GM21528 (cell line): ENCODE measurements around the gene KCNAB1.
A peak's percentile ranks its signal among the peaks of the same experiment; 100 is the strongest.
"Not testable (repeated sequence)": the region's sequence is repeated elsewhere in the genome, so short reads cannot be mapped to it uniquely, and the experiment has no call there.

Source experiments
- ATAC-seq: cut with Tn5 transposase; IDR thresholded peaks from one replicate; pipeline ENCODE4 v1.9.1; 2021; ENCODE audit warnings: mild to moderate bottlenecking, moderate library complexity; ENCODE audit not compliant: unreplicated experiment, low FRiP score

Gene KCNAB1

DNA sequence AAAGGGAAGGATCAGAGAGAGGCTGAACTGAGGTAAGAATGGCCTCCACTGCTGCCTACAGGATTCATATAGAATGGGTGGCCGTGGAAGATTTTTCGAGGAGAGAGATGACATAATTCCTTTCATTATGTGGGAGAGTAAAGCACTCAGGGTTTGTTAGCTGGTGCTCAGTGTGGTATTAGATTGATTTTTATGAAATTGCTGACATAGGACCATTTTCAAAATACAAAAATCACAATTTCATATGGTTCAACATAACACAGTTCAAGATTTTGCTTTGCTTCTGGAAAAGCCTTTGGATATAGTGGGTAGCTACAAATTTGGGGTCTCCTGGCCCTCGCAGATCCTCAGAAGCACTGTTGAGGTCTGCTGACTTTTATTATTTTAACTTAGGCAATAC, 95.4 kb downstream of the KCNAB1 start:
- no peak for ATAC-seq

DNA sequence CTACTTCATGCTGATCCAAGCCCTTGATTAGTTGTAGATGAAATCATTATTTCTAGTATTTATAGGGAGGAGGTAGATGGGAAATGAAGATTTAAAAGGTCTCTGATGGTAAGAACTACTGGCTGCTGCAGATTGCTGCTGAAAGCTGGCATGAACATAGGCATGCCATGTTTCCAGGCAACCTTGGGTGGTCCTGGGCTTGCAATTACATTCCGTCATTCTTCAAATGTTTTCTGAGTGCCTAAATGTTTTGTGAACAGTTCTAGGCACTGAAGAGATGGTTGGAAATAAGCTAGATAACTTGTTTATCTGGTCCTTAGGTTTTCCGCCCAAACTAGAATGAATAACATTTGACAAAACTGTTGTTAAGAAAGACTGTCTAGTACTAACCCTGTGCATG, 95.8 kb downstream of the KCNAB1 start:
- no peak for ATAC-seq

DNA sequence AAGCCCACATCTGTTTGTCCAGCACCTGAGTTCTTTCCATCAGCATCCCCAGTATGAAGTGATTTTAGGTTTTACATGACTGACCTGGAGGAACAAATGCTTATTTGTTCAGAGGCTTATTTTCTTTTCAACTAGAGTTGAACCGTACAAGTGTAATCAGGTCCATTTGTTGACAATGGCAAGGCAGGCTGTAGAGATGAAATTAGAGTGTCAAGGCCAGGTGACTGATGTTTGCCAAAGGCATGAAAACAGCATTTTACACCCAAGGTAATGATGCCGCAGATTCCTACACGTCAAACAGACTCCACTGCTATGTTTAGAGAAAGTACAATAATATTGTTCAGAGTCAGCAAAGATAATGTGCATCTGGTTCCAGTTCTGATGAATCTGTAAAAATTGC, 96.5 kb downstream of the KCNAB1 start:
- no peak for ATAC-seq

DNA sequence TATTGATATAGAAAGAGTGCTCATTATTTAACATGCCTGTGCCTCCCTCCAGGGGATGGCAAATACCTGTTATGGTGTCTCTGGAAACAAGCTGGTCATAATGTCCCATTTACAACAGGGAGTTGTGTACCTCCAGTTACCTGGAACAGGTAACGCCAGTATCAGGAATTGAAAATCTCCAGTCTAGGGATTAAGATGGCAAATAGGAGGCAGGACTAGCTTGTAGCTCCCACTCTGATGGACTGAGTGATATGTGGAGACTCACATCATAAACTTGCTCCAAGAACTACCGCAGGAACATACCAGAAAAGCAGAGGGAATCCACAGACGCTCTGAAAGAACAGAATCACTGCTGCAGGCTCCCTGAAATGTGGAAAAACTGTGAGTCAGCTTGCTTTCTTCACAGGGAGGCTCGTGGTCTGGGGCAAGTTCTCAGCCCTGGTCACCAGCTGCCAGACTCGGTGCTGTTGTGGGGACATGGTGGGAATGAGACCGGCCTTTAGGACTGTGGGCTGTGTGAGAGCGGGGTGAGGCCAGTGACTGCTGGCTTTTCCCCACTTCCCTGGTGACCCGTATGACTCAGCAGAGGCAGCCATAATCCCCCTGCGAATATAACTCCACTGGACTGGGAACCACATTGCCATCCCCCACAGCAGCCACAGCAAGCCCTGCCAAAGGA, 97.4 kb downstream of the KCNAB1 start:
- ATAC-seq: no peak

DNA sequence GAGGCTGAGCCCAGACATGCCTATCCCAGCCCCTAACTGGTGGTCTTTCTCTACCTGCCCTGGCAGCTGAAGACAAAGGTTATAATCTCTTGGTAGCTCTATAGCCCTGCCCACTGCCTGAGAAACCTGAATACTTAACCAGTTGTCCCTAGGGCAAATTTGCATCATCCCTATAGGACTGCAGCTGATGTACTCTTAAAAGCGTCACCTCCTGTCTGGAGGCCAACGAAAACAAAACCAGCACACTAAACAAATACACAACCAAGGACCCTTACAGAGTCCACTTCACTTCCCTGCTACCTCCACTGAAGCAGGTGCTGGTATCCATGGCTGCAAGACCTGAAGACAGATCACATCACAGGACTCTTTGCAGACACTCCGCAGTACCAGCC, 98.0 kb downstream of the KCNAB1 start:
- ATAC-seq: no peak

DNA sequence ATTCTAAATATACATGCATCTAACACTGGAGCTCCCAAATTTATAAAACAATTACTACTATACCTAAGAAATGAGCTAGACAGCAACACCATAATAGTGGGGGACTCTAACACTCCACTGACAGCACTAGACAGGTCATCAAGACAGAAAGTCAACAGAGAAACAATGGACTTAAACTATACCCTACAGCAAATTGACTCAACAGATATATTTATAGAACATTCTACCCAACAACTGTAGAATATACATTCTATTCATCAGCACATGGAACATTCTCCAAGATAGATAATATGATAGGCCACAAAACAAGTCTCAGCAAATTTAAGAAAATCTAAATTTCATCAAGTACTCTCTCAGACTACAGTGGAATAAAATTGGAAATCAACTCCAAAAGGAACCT, 102.0 kb downstream of the KCNAB1 start:
- not testable (repeated sequence) for ATAC-seq

DNA sequence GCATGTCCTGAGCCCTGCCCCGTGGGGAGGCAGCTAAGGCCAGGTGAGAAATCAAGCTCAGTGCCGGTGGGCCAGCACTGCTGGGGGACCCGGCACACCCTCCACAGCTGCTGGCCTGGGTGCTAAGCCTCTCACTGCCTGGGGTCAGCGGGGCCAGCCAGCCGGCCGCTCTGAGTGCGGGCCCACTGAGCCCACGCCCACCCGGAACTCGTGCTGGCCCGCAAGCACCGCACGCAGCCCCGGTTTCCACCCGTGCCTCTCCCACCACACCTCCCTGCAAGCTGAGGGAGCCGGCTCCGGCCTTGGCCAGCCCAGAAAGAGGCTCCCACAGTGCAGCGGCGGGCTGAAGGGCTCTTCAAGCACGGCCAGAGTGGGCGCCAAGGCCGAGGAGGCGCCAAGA, 103.7 kb downstream of the KCNAB1 start:
- not testable (repeated sequence) for ATAC-seq

DNA sequence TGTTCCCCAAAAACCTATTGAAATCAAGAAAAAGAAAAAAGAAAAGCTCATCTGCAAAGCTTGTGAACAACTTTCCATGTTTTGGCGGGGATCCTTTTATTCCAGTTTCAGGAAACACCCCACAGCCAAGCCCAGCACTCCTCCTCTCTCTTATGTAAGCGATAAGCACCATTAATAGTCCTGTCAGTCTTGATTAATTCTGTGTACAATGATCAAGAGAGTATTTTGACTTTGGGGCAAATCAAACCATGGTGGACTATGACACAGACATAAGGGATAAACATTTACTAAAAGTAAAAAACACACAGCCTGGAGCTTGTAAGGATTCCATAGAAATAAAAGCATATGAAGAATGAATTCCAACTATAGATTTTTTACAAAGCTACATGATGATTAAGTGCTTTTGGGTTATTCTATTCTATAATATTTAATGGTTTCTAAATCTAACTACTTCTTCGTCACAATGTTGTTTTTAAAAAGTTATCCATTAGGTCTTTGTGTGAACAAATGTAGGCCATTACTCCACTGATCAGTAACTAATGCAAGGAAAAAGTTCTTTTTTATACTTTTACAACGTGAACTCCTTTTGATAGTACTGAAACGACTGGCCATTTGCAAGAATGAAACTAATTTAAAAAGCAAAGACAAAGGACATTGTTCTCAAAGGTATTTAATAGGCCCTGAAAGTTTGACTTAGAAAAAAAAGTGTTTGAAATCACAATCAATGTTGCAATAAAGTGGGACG, 106.5 kb downstream of the KCNAB1 start:
- no peak for ATAC-seq

DNA sequence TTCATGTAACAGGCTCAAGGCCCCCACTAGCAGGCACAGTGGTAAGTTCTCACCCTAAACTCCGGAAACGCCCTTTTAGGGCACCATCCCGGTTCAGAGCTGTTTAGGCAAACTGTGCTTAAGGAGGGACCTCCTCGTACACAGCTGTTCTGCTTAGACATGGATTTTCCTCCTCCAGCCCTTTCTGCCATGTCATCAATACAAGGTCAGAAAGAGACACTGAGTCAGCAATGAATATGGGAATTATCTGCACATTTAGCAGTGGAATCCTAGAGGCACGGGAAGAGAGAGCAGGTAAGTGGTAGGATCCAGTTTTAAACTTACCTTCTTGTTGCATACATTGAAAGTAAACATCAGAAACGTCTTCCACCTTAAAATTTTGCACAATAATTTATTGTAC, 107.3 kb downstream of the KCNAB1 start:
- no peak for ATAC-seq

DNA sequence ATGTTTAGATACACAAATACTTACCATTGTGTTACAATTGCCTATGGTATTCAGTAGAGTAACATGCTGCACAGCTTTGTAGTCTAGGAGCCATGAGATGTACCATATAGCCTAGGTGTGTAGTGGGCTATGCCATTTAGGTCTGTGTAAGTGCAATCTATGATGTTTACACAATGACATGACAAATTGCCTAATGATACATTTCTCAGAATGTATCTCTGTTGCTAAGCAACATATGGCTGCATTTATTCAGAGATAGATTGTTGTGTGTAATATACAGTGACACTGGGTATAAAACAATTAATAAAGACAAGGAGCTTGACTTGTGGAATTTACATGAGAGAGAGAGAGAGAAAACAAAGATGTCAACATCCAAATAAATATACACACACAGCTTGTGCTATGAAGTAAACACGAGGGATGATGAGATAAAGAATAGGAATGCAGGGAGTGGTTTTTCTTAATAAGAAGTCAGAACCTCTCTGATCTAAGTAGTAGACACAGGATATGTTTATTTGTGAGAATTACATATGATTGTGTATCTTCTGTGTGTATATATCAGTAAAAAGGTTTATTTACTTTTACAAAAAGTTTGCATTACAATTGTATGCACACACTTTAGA, 110.0 kb downstream of the KCNAB1 start:
- no peak for ATAC-seq

DNA sequence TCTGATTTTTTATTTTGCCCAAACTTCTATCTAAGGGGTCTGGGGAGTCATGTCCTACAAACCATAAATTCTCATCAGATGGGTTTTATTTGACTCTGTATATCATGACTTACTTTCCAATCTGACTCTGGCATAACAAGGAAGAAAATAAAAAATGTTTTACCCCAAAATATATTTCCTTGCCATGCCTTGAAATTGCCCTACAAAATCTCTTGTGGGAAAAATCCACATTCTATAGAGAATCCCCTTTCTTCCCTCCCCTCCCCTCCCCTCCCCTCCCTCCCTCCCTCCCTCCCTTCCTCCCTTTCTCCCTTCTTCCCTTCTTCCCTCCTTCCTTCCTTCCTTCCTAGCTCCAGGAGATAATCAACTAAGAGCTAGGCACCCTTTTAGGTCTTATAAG, 110.8 kb downstream of the KCNAB1 start:
- ATAC-seq: not testable (repeated sequence)

DNA sequence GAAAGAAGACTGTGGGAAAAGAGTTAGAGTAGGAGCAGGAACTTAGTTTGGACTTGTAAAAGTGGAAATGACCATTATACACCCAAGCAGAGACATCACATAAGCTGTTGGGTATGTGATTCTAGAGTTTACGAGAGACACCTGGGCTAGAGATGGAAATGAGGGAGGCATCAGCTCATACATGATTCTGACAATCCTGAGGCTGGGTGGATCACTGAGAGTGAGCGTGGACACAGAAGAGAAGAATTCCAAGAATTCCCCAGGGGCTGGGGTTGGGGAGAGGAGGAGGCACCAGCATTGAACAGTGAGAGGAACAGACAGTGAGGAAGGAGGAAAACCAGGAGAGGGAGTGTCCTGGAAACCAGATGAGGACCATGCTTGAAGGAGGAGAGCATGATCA, 113.5 kb downstream of the KCNAB1 start:
- no peak for ATAC-seq

DNA sequence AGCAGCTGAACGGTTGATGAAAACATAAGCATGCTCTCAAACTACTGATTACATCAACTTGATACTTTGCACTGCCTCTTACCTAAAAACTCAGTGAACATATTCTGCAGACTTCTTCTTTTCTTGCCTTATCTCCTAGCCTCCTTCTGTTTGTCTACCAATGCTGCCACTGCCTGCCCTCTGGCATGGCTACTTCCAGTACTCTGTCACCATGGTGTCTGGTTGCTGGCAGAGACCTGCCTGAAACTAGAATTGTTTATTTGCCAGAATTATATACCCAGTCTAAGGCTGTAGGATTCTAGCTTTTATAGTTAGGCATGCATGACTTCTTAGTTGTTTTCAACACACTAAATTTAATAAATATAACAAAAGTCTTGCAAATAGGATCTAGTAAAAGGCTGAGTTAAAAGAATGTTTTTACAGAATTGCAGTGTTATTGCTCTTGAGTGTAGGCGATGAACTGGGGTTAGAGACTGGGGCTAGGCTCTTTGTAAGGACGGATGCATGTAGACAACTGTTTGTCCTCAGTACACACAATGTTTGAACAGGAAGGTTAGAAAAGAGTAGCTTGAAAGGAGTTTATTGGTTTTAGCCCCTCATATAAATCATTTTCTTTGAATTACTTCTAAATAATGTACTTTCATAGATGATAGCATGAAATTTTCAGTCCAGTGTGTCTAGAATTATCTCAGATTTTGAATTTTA, 116.3 kb downstream of the KCNAB1 start:
- no peak for ATAC-seq

DNA sequence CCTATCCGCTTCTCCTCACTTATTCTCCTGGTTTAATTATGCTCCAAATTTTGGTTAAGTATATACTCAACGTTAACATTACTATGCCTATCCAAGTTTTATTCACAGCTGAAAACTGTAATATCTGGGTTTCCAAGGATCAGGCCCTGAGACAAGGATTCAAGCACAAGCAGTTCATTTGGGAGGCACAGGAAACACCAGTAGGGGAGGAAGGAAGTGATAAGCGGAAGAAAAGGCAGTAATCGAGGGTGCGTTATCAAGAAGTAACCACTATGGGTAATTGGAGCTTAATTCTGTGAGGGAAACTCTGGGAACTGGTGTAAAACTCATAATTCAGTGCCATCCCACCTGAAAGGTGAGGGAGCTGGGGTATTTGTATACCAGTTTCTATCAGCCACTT, 120.3 kb downstream of the KCNAB1 start:
- ATAC-seq: no peak

DNA sequence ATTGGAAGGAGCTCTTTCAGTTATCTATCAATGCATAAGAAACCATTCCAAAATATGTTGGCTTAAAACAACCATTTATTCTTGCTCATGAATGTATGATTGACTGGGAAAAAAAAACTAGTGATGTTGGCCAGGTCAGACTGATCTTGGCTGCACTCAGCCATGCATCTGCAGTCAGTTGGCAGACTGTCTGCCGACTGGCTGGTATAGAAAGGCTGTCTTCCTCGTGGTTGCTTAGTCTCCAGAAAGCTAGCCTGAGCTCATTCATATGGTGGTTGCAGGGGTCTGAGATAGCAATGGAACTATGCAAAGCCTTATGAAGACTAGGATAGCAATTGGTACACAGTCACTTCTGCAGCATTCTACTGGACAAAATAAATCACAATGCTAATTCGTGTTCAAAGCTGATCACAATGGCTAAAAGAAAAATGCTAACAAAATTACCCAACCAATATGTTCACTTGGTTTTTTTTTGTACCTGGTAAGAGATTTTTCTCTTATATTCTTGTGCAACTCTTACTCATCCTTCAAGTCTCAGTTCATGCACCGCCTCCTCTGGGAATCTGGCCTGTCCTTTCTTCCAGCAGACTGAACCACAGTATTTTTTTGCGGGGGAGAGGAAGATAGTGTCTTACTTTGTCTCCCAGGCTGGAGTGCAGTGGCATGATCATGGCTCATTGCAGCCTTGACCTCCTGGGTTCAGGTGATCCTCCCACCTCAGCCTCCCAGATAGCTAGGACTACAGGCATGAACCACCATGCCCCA, 126.8 kb downstream of the KCNAB1 start:
- ATAC-seq: no peak

DNA sequence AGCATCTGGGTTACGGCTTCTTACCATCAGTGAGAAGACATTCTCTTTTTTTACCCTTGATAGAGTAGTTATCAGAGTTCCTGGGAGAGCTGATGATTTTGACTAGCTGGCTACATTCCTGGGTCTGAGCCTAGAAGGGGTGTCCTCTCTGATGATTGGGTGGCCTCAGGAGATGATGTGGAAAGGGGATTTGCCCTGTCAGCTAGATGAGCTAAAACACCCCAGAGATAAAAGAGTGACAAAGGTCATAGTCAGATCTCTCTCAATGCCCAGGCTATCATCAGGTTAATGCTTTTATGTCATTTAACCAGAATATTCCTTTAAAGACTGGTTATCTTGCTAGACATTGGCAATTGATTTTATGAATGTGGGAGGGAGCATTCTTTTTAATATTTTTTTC, 130.2 kb downstream of the KCNAB1 start:
- no peak for ATAC-seq

DNA sequence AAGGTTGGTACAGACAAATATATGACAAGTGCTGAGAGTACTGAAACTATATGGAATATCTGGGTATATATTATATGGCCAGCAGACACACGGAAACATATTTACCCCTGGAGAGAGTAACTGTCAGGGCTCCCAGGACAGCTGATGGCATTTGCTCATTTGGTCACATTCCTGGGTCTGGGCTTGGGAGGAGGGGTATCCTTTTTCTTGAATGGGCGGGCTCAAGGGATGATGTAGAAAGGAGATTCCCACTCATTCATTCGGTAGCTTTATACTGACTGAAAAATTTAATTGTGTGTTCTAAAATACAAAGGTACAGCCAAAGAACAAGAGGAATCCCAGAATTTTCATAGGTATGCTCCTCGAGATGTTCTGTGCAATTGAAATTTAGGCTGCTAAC, 131.0 kb downstream of the KCNAB1 start:
- ATAC-seq: no peak

DNA sequence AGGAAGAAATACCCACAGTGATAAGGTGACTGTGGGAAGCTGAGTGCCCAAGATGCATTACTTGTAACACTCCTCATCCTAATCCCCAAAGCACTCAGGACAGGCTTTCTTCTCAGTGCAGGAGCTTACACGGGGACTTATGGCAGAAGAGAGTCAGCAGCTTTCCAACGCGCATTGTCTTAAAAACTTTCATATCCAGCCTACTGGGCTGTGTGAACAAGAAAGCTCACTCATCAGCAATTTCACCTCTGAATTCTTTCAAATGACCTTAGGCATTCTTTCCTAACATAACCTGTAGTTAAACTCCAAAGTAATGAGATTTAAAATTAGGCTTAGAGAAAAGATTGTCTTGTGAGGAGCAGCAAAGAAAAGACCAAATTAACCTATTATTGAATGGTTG, 132.3 kb downstream of the KCNAB1 start:
- ATAC-seq: no peak

DNA sequence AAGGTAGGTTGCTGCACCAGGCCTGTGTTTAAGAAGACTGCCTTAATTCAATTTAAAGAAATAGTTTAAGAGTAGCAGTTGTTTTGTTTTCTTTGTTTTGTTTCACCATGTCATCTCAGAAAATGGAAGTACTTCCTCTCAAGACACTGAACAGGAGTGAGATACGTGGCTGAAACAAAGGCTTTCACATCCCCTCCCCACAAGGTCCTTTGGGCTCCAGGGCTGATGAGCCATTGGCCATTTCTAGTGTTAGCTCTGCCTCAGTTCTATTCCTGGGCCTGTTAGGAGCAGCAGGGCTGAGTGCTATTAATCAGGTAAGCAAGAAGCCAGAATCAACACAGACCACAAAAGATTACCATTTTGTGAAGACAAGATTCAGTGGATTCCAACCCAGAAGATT, 132.8 kb downstream of the KCNAB1 start:
- ATAC-seq: peak; percentile 72

DNA sequence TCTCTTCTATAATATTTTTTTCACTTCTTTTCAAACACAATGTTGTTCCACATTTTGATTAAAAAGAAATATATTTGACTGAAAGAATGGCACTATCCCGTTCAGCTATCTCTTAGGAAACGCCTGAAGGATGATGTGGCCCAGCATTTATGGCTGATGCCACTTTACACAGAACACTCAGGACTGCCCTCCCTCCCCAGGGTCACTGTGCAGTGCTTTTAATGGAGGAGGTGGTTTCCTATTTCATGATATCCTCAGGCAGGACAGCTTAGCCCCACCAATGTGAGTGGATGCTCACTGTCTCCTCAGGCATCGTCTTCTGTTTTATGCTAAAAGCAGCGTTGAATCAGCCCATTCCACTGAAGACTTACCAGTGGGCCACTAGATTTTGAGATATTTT, 135.9 kb downstream of the KCNAB1 start:
- ATAC-seq: no peak

DNA sequence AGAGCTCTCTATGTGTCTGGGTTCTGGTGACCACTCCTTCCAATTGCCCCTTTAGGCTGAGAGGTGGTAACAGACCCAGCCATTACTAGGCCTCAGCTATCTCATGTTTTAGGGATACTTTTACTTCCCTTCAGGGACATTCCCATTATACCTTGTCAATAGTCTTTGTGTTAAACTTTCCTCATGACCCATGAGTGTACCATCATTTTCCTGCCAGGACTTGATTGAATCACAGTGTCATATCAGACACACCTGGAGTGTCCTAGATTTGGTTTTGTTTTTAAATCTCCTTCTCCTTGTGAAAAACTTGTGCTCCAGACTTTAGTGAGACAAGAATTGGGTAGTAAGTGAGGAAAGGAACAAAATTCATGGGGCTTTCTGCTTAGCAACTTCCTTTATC, 136.6 kb downstream of the KCNAB1 start:
- ATAC-seq: no peak
